GM12878 (cell line): ENCODE measurements around the gene TSHZ2.

ENCODE experiments used
- CTCF ChIP-seq, 3 experiments: IDR thresholded peaks in 2 of 3; conservative IDR thresholded peaks in 1 of 3; 2 replicates each; pipeline ENCODE4 v1.5.1; 2011; ENCODE audit warnings: low read depth in 3 of 3, low read length in 3 of 3, mild to moderate bottlenecking in 3 of 3, control low read depth in 2 of 3, moderate library complexity in 2 of 3, inconsistent platforms in 1 of 3, mixed read lengths in 1 of 3; ENCODE audit not compliant: control insufficient read depth in 2 of 3, insufficient read depth in 1 of 3; ENCODE audit errors: extremely low read depth in 1 of 3
- EZH2 ChIP-seq: IDR thresholded peaks from 2 replicates; pipeline ENCODE4 v1.6.1; 2012; ENCODE audit warnings: low read depth, mild to moderate bottlenecking, control low read depth, inconsistent platforms, low read length, borderline replicate concordance; ENCODE audit not compliant: control insufficient read depth
- HDAC2 ChIP-seq: fragments of 200-600 bp; sonication (generic); IDR thresholded peaks from 2 replicates; pipeline ENCODE4 v1.6.1; 2017
- LARP7 ChIP-seq: fragments of 450-650 bp; IDR thresholded peaks from 2 replicates; pipeline ENCODE4 v1.6.1; 2017; ENCODE audit warnings: mild to moderate bottlenecking
- MAX ChIP-seq: IDR thresholded peaks from 2 replicates; pipeline ENCODE4 v1.6.1; 2012; ENCODE audit warnings: low read depth, low read length, improper control_type of control experiment
- NFYB ChIP-seq: IDR thresholded peaks from 2 replicates; pipeline ENCODE4 v1.6.1; 2011; ENCODE audit warnings: low read depth, mild to moderate bottlenecking, low read length, improper control_type of control experiment, moderate library complexity; ENCODE audit not compliant: insufficient read depth
- REST ChIP-seq: IDR thresholded peaks from 2 replicates; pipeline ENCODE4 v1.6.1; 2012; ENCODE audit warnings: mild to moderate bottlenecking, low read depth, low read length
- USF2 ChIP-seq: IDR thresholded peaks from 2 replicates; pipeline ENCODE4 v1.6.1; 2011; ENCODE audit warnings: low read depth, low read length, improper control_type of control experiment, borderline replicate concordance
- YY1 ChIP-seq: IDR thresholded peaks from 2 replicates; pipeline ENCODE4 v1.6.1; 2011; ENCODE audit warnings: low read depth, mild to moderate bottlenecking, low read length
- ZBTB33 ChIP-seq: fragments of 450-650 bp; IDR thresholded peaks from 2 replicates; pipeline ENCODE4 v1.6.1; 2017; ENCODE audit warnings: mild to moderate bottlenecking
- ZNF274 ChIP-seq: IDR thresholded peaks from one replicate; pipeline ENCODE4 v1.8.0; 2011; ENCODE audit not compliant: insufficient read length, insufficient read depth

GRCh38 chr20:53202777-53203176 is 230.6 kb downstream of the TSHZ2 start:
- TF ChIP-seq NFYB (no peak), YY1 (no peak), HDAC2 (no peak), ZNF274 (no peak), USF2 (no peak), CTCF (IDR thresholded peaks at IDR 0.05 in 2 of 3, conservative IDR thresholded peaks at IDR 0.05 in 1 of 3; ENCODE audit: control insufficient read depth in 2 of 3, extremely low read depth in 1 of 3, insufficient read depth in 1 of 3, low read depth in 3 of 3, low read length in 3 of 3) (no peak), LARP7 (no peak), ZBTB33 (no peak), REST (no peak), MAX (no peak), EZH2 (no peak)
